SJSA1 (cell line): ENCODE measurements around the gene ZBTB7C. TPM values are rescaled to one million over a fixed set of nuclear protein-coding genes. Genes with fewer than 3 reads are reported as not detected.

Source experiments
- DNase-seq, 2 experiments: peaks; one replicate each; pipeline ENCODE4 v3.0.0-alpha.2; 2015 to 2020; ENCODE audit warnings: low spot score in 2 of 2, low read depth in 1 of 2
- H3K27ac ChIP-seq: fragments of 250-450 bp; sonication (Bioruptor Pico); 2 replicates; pipeline ENCODE4 v1.5.1; 2020; ENCODE audit warnings: mild to moderate bottlenecking, moderate library complexity
- H3K27me3 ChIP-seq: fragments of 250-450 bp; sonication (Bioruptor Pico); replicated peaks from 2 replicates; pipeline ENCODE4 v1.5.1; 2020; ENCODE audit warnings: mild to moderate bottlenecking, moderate library complexity
- H3K36me3 ChIP-seq: fragments of 250-450 bp; sonication (Bioruptor Pico); 2 replicates; pipeline ENCODE4 v1.5.1; 2020; ENCODE audit warnings: mild to moderate bottlenecking
- H3K4me1 ChIP-seq: fragments of 250-450 bp; sonication (Bioruptor Pico); replicated peaks from 2 replicates; pipeline ENCODE4 v1.6.1; 2021; ENCODE audit warnings: mild to moderate bottlenecking
- H3K4me3 ChIP-seq: fragments of 250-450 bp; sonication (Bioruptor Pico); 2 replicates; pipeline ENCODE4 v1.5.1; 2020; ENCODE audit warnings: mild to moderate bottlenecking
- H3K9me3 ChIP-seq: fragments of 250-450 bp; sonication (Bioruptor Pico); replicated peaks from 2 replicates; pipeline ENCODE4 v1.5.1; 2020; ENCODE audit warnings: mild to moderate bottlenecking
- total RNA-seq: library from RNA; depleted of rRNA; stranded (reverse); fragments of >200 nt; shearing (Covaris generic); gene quantifications from 2 replicates; pipeline ENCODE4 v1.2.3, GENCODE V29; 2014

Gene ZBTB7C
- total RNA-seq, 1 experiment from 2014 or later = 0.50 TPM

GRCh38 chr18:48201337-48202005 is 207.7 kb downstream of the ZBTB7C start:
- DNase-seq = no peak
- H3K27me3 ChIP-seq = peaks cover 31% of the 10 kb centered on the region
- H3K36me3 ChIP-seq = no peaks in the 10 kb centered on the region
- no peaks in the 10 kb centered on the region for H3K4me1 ChIP-seq
- H3K4me3 ChIP-seq = no peak overlapping the region
- H3K9me3 ChIP-seq = no peaks in the 10 kb centered on the region
- no peak overlapping the region for H3K27ac ChIP-seq

- Histone ChIP-seq H3K27me3 (peaks cover 33% of the 10 kb centered on the region), H3K36me3 (no peaks in the 10 kb centered on the region), H3K27ac (no peak overlapping the region), H3K4me3 (no peak overlapping the region), H3K9me3 (no peaks in the 10 kb centered on the region), H3K4me1 (no peaks in the 10 kb centered on the region)
- DNase-seq = no peak
Measured at GRCh38 chr18:48200631-48201336, 208.4 kb downstream of the ZBTB7C start.

GRCh38 chr18:48199399-48199798 is 209.8 kb downstream of the ZBTB7C start:
- DNase-seq = no peak
- Histone ChIP-seq H3K4me3 (no peak overlapping the region), H3K4me1 (no peaks in the 10 kb centered on the region), H3K36me3 (no peaks in the 10 kb centered on the region), H3K9me3 (no peaks in the 10 kb centered on the region), H3K27me3 (peaks cover 37% of the 10 kb centered on the region), H3K27ac (no peak overlapping the region)

DNA sequence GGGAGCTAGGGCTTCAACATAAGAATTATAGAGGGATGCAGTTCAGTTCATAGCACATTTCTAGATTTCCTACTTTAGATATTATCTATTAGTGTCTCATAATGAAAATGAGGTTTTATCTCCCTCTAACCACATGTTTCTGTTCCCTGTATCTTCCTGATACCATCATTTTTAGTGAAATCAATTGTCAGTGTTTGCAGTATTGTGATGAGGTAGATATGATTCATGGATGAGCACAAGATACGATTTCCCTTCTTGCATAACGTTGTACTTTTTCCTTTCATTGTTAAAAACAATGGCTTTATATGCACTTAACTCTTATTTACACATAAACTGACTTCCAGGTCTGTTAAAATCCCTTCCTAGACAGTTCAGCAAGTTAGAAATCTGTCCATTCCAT is 211.4 kb downstream of the ZBTB7C start:
- no peak for DNase-seq

GRCh38 chr18:48195787-48196186 is 213.4 kb downstream of the ZBTB7C start:
- DNase-seq = no peak
- Histone ChIP-seq H3K4me1 (no peaks in the 10 kb centered on the region), H3K27ac (no peak overlapping the region), H3K36me3 (no peaks in the 10 kb centered on the region), H3K4me3 (no peak overlapping the region), H3K27me3 (peaks cover 37% of the 10 kb centered on the region), H3K9me3 (no peaks in the 10 kb centered on the region)

More for the DNA sequence above, 211.4 kb downstream of the ZBTB7C start:
- Histone ChIP-seq H3K27me3 (peaks cover 37% of the 10 kb centered on the region), H3K4me3 (no peak overlapping the region), H3K4me1 (no peaks in the 10 kb centered on the region), H3K36me3 (no peaks in the 10 kb centered on the region), H3K27ac (no peak overlapping the region), H3K9me3 (no peaks in the 10 kb centered on the region)

DNA sequence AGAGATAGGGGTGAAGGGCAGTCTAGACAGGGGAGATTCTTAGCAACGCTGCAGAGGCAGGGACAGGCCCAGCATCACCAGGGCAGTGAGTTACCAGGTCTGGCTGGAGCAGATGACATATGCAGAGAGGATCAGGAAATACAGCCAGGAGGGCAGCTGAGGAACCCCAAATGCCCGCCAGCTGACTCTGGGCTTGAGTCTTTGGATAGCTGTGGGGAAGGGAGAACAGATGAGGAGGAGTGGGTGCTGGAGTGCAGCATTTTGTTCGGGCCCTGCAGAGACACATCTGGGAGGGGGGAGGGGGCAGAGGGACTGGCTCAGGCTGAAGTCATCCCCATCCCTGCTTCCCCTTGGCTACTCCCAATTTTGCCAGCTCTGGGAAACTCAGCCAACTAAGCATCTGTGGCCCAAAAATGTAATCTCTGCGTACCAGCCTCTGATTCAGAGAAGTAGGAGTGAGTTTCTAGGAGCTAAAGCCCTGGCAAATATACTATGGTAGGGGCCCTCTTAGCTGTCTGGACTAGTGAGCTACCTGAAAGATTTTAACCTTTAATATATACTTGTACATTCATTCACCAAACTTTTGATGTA is 214.5 kb downstream of the ZBTB7C start:
- Histone ChIP-seq H3K4me1 (no peaks in the 10 kb centered on the region), H3K4me3 (no peak overlapping the region), H3K9me3 (no peaks in the 10 kb centered on the region), H3K27me3 (peaks cover 27% of the 10 kb centered on the region), H3K27ac (no peak overlapping the region), H3K36me3 (no peaks in the 10 kb centered on the region)
- DNase-seq = no peak

- no peak for DNase-seq
- Histone ChIP-seq H3K36me3 (no peaks in the 10 kb centered on the region), H3K27me3 (peaks cover 18% of the 10 kb centered on the region), H3K4me3 (no peak overlapping the region), H3K4me1 (no peaks in the 10 kb centered on the region), H3K27ac (no peak overlapping the region), H3K9me3 (no peaks in the 10 kb centered on the region)
Measured at GRCh38 chr18:48193521-48194492, 215.4 kb downstream of the ZBTB7C start.

- no peak for DNase-seq
- H3K27ac ChIP-seq = no peak overlapping the region
- no peaks in the 10 kb centered on the region for H3K4me1 ChIP-seq
- H3K4me3 ChIP-seq = no peak overlapping the region
- peaks cover 7% of the 10 kb centered on the region; the same call in 1 of the 2 replicates for H3K27me3 ChIP-seq
- H3K9me3 ChIP-seq = no peaks in the 10 kb centered on the region
- H3K36me3 ChIP-seq = no peaks in the 10 kb centered on the region
Measured at GRCh38 chr18:48192542-48192941, 216.6 kb downstream of the ZBTB7C start.

- Histone ChIP-seq H3K4me3 (no peak overlapping the region), H3K27ac (no peak overlapping the region), H3K9me3 (no peaks in the 10 kb centered on the region), H3K4me1 (no peaks in the 10 kb centered on the region), H3K36me3 (no peaks in the 10 kb centered on the region), H3K27me3 (peaks cover 15% of the 10 kb centered on the region)
- DNase-seq = no peak
Measured at GRCh38 chr18:48191494-48191893, 217.7 kb downstream of the ZBTB7C start.

DNA sequence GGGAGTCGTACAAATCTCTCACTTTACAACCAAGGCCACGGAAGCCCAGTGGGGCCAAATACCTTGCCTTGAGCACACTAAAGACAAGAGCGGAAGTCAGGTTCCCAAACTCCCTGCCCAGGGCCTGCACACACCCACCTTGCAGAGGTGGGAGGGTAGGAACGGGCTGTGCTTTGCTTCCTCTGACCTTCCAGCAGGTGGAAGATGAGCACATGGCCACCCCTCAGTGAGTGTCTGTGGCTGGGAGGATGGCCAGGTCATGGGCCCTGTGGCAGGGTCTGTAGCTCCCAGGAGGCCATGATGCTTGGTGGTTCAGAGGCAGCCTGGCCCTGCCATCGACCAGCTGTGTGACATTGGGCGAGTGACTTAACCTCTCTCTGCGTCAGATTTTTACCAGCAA is 218.2 kb downstream of the ZBTB7C start:
- Histone ChIP-seq H3K4me1 (no peaks in the 10 kb centered on the region), H3K9me3 (no peaks in the 10 kb centered on the region), H3K36me3 (no peaks in the 10 kb centered on the region), H3K27me3 (peaks cover 16% of the 10 kb centered on the region), H3K4me3 (no peak overlapping the region), H3K27ac (no peak overlapping the region)
- DNase-seq = no peak

GRCh38 chr18:48188609-48189008 is 220.6 kb downstream of the ZBTB7C start:
- Histone ChIP-seq H3K4me3 (no peak overlapping the region), H3K27ac (no peak overlapping the region), H3K36me3 (no peaks in the 10 kb centered on the region), H3K4me1 (no peaks in the 10 kb centered on the region), H3K27me3 (peaks cover 13% of the 10 kb centered on the region), H3K9me3 (no peaks in the 10 kb centered on the region)
- no peak for DNase-seq

DNA sequence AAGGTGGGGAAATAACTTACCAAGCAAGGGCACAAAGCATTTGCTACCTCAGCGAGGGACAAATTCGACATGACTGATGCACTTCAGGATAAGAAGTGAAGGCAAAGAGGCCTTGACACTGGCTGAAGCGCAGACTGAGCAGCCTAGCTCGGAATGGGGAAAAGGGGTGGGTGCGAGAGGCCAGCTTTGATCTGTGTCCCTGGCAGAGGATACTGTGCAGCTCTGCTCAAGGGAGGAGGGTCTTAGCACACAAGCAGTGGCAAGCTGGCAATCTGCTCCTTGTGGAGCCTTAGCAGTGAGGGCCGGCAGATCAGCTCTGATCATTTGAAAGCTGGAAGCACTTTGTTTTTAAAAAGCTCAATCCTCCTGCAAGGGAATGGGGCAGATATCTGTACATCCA is 222.3 kb downstream of the ZBTB7C start:
- Histone ChIP-seq H3K27me3 (peaks cover 20% of the 10 kb centered on the region), H3K27ac (no peak overlapping the region), H3K4me1 (no peaks in the 10 kb centered on the region), H3K36me3 (no peaks in the 10 kb centered on the region), H3K4me3 (no peak overlapping the region), H3K9me3 (no peaks in the 10 kb centered on the region)
- no peak for DNase-seq

GRCh38 chr18:48186131-48186766 is 222.9 kb downstream of the ZBTB7C start:
- no peaks in the 10 kb centered on the region for H3K4me1 ChIP-seq
- no peak overlapping the region for H3K27ac ChIP-seq
- peaks cover 20% of the 10 kb centered on the region for H3K27me3 ChIP-seq
- no peaks in the 10 kb centered on the region for H3K36me3 ChIP-seq
- H3K4me3 ChIP-seq = no peak overlapping the region
- DNase-seq = no peak
- H3K9me3 ChIP-seq = no peaks in the 10 kb centered on the region
